Measurements from ENCODE around the gene SS18.

The SS18 gene

DNA sequence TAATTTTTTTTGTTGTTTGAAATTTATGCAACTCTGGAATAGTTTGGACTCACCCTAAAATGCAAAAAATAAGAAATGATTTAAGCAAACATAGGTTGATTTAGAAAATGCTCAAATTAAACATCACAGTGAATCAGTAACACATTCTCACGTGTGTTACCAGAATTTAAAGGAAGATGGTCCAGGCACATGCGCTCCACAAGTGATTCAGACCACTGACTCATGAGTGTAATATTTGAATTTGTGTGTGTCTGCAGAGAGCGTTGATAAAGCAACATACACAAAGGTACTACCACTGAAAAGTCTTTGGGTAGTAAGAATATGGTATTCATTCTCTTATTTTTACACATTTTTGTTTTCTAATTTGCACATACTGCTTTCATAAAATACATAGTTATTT lies 7.9 kb downstream of the SS18 start:
- DNase-seq (ENCODE audit: extremely low spot score) = no peak
- no peak for TF ChIP-seq CTCF (IDR thresholded peaks at IDR 0.05; ENCODE audit: control extremely low read depth, extremely low read depth, low read depth, missing control alignments)
- ChIA-PET CTCF (interaction anchor here (0.6 kb wide), 1 partner anchor 15 kb away, joined by 3 read pairs; no protein-coding TSS in a partner anchor), POLR2A (no interaction called here)

DNA sequence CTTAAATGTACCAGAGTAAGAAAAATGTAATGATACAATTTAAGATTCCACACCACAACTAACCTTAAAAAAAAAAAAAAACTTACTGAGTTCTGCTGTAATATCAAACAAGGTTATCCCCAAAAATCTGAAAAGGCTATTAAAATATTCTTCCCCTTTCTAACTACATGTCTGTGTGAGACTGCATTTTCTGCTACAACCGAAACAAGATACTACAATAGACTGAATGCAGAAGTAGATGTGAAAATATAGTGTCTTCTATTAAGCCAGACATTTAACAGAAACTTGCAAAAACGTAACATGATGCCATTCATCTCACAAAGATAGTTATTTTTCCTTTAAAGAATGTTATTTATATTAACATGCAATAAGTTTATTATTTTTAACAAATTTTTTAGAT lies 16.2 kb downstream of the SS18 start:
- POLR2A ChIA-PET = no interaction called here
- CTCF ChIA-PET = no interaction called here
- no peak for DNase-seq (ENCODE audit: extremely low spot score)
- no peak for TF ChIP-seq CTCF (IDR thresholded peaks at IDR 0.05; ENCODE audit: control extremely low read depth, extremely low read depth, low read depth, missing control alignments)

GRCh38 chr18:26073758-26074157 lies 16.7 kb downstream of the SS18 start:
- ChIA-PET POLR2A (no interaction called here), CTCF (no interaction called here)
- TF ChIP-seq CTCF (IDR thresholded peaks at IDR 0.05; ENCODE audit: control extremely low read depth, extremely low read depth, low read depth, missing control alignments) = no peak
- no peak for DNase-seq (ENCODE audit: extremely low spot score)

- POLR2A ChIA-PET = no interaction called here
- CTCF ChIA-PET = no interaction called here
- TF ChIP-seq CTCF (IDR thresholded peaks at IDR 0.05; ENCODE audit: control extremely low read depth, extremely low read depth, low read depth, missing control alignments) = no peak
- peak; percentile 18 for DNase-seq (ENCODE audit: extremely low spot score)
These were observed 18.7 kb downstream of the SS18 start for GRCh38 chr18:26071725-26072124.

GRCh38 chr18:26071020-26071419 lies 19.4 kb downstream of the SS18 start:
- DNase-seq (ENCODE audit: extremely low spot score) = no peak
- no peak for TF ChIP-seq CTCF (IDR thresholded peaks at IDR 0.05; ENCODE audit: control extremely low read depth, extremely low read depth, low read depth, missing control alignments)
- ChIA-PET CTCF (no interaction called here), POLR2A (no interaction called here)

- CTCF ChIA-PET = interaction anchor here (0.8 to 1.3 kb wide), 3 partner anchors 16 to 24 kb away, joined by 3 to 4 read pairs (median 3); no protein-coding TSS in a partner anchor
- POLR2A ChIA-PET = no interaction called here
- no peak for TF ChIP-seq CTCF (IDR thresholded peaks at IDR 0.05; ENCODE audit: control extremely low read depth, extremely low read depth, low read depth, missing control alignments)
- no peak for DNase-seq (ENCODE audit: extremely low spot score)
These were observed 31.1 kb downstream of the SS18 start for GRCh38 chr18:26059357-26059756.

- ChIA-PET CTCF (interaction anchor here (2.0 kb wide), 1 partner anchor 16 kb away, joined by 4 read pairs; no protein-coding TSS in a partner anchor), POLR2A (no interaction called here)
- no peak for DNase-seq (ENCODE audit: extremely low spot score)
- TF ChIP-seq CTCF (IDR thresholded peaks at IDR 0.05; ENCODE audit: control extremely low read depth, extremely low read depth, low read depth, missing control alignments) = no peak
These were observed 33.1 kb downstream of the SS18 start for GRCh38 chr18:26057344-26057773.

Measured in GM10248 (cell line).